ENCODE measurements around the gene IFT57. TPM values are rescaled to one million over a fixed set of nuclear protein-coding genes. Genes with fewer than 3 reads are reported as not detected.

IFT57 gene
- total RNA-seq, 6 experiments from 2014 or later = 53.6 to 65.3 (median 58.7) TPM

DNA sequence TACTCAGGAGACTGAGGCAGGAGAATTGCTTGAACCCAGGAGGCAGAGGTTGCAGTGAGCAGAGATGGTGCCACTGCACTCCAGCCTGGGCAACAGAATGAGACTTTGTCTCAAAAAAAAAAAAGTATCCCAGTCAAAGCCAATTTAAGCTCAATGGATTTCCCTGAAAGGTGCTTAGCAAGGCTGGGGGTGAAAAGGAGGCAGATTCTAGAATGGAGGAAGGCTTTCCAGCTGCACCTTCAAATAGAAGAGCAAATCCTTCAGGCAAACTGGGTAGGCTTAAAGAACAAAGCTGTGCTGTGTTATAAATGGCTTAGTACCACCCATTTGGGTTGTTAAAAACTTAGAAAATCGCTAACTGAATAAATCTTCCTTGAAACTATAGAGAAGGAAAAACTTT lies 3.0 kb upstream of the IFT57 start:
- TF ChIP-seq CTCF (IDR thresholded peaks at IDR 0.05) = no peak
- Mint-ChIP-seq H3K4me1 (ENCODE audit: low read depth) (peaks cover 31% of the 10 kb centered on the region), H3K9me3 (no peaks in the 10 kb centered on the region), H3K36me3 (ENCODE audit: low read depth) (no peaks in the 10 kb centered on the region), H3K27ac (no peak overlapping the region), H3K27me3 (ENCODE audit: insufficient read depth) (no peaks in the 10 kb centered on the region), H3K4me3 (no peak overlapping the region)
- no peak for DNase-seq

GRCh38 chr3:108223928-108224327 lies 1.7 kb upstream of the IFT57 start:
- Mint-ChIP-seq H3K27ac (peak overlapping the region; percentile 24; the same call in 1 of the 2 replicates), H3K4me1 (ENCODE audit: low read depth) (peaks cover 44% of the 10 kb centered on the region), H3K36me3 (ENCODE audit: low read depth) (0 out of 2 replicates have a peak, but pooled peaks cover 6% of the 10 kb centered on the region), H3K4me3 (peak overlapping the region; percentile 98; the same call in 1 of the 2 replicates), H3K9me3 (no peaks in the 10 kb centered on the region), H3K27me3 (ENCODE audit: insufficient read depth) (no peaks in the 10 kb centered on the region)
- DNase-seq = no peak
- TF ChIP-seq CTCF (IDR thresholded peaks at IDR 0.05) = no peak

DNA sequence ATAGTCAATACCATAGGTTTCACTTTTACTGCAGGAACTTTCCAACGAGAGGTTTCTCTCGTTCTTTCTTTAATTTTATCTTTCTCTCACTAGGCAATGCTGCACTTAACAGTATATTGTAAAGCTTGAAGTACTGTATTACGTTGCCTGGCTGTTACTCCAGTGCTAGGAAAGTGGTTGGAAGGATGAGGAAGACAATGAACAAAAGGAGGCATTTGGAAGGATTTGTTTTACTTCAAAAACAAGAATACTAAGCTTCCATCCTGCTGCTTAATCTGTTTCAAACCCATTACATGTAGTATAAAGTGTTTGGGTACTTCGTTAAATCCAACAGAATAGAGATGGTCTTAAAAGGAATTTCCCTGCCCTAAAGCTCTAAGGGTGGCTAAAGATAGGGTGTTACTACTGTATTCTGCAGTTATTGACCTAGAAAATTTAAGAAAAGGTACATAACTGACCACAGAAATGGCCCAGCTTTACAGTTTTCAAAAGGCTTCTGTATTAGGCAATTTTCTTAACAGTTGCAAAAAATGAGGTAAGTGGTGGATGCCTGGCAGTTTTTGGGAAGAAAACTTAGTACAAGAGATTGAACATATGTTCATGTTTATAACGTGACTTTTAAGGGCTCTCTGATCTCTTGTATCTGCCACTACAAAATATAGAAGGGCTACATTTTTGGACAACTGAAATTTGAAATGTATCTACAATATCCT lies 785 bp upstream of the IFT57 start:
- H3K9me3 Mint-ChIP-seq = no peaks in the 10 kb centered on the region
- H3K27me3 Mint-ChIP-seq (ENCODE audit: insufficient read depth) = no peaks in the 10 kb centered on the region
- 0 out of 2 replicates have a peak, but pooled peaks cover 6% of the 10 kb centered on the region for H3K36me3 Mint-ChIP-seq (ENCODE audit: low read depth)
- no peak for DNase-seq
- TF ChIP-seq CTCF (IDR thresholded peaks at IDR 0.05) = no peak
- H3K4me1 Mint-ChIP-seq (ENCODE audit: low read depth) = peaks cover 52% of the 10 kb centered on the region
- peak overlapping the region; percentile 98 for H3K4me3 Mint-ChIP-seq
- H3K27ac Mint-ChIP-seq = peak overlapping the region; percentile 99

- TF ChIP-seq CTCF (IDR thresholded peaks at IDR 0.05) = no peak
- Mint-ChIP-seq H3K4me3 (peak overlapping the region; percentile 98), H3K4me1 (ENCODE audit: low read depth) (peaks cover 58% of the 10 kb centered on the region), H3K27me3 (ENCODE audit: insufficient read depth) (no peaks in the 10 kb centered on the region), H3K9me3 (no peaks in the 10 kb centered on the region), H3K27ac (peak overlapping the region; percentile 99), H3K36me3 (ENCODE audit: low read depth) (peaks cover 12% of the 10 kb centered on the region)
- no peak for DNase-seq
Measured at GRCh38 chr3:108221393-108221792, 831 bp downstream of the IFT57 start.

DNA sequence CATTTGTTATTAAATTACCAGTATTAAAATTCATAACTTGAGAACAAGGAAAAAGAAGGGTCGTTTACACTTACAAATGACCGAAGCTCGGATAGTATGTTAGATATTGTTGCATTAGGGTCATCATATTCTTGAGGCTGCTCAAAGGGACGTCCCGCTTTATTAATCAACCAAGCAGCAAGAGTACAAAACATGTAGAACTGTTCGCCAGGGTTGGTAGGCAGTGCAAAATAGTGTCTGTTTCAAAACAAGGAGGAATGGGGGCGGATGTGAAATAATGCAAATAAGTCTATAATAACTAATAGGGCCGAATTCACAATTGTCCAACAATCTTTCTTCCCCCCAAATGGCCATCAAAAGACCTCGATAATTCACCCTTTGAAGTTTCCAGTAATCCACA lies 2.9 kb downstream of the IFT57 start:
- peak overlapping the region; percentile 20; the same call in 1 of the 2 replicates for H3K27ac Mint-ChIP-seq
- H3K27me3 Mint-ChIP-seq (ENCODE audit: insufficient read depth) = no peaks in the 10 kb centered on the region
- peaks cover 20% of the 10 kb centered on the region for H3K36me3 Mint-ChIP-seq (ENCODE audit: low read depth)
- H3K4me1 Mint-ChIP-seq (ENCODE audit: low read depth) = peaks cover 64% of the 10 kb centered on the region
- DNase-seq = no peak
- H3K4me3 Mint-ChIP-seq = peak overlapping the region; percentile 98
- H3K9me3 Mint-ChIP-seq = no peaks in the 10 kb centered on the region
- TF ChIP-seq CTCF (IDR thresholded peaks at IDR 0.05) = no peak
